ENCODE data around the gene KRTAP10-3. TPM values are rescaled to one million over a fixed set of nuclear protein-coding genes. Genes with fewer than 3 reads are reported as not detected.

The KRTAP10-3 gene
- polyA plus RNA-seq, 1 of the 3 experiments (the other 2 are of a cell fraction) = not detected

DNA sequence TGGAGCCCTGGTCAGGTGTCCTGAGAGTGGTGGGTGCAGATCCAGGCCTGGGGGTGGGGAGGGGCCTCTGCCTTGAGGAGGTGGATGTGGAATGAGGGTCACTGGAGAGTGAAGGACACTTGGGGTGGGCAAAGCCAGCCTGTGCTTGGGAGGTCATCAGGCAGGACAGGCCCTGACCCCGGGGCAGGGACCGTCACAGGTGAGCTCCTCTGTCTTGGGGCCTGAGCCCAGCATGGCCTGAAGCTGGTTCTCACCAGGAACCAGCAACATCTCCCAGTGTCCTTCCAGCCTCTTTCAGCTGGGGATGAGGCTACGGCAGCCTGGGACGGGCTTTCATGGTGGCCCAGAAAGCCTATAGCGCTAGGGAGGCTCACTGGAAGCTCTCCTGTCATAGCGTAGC lies 6.5 kb downstream of the KRTAP10-3 start:
- no peaks in the 10 kb centered on the region for H3F3A ChIP-seq (replicated peaks; ENCODE audit: insufficient read depth)
- WGBS (ENCODE audit: low lambda C conversion rate) = 80% methylated on average over 1 of the region's 6 CpGs
- POLR2A ChIA-PET = no interaction called here
- no peak for TF ChIP-seq FOXM1 (IDR thresholded peaks at IDR 0.05; ENCODE audit: low read depth)
- TF ChIP-seq EP300 (IDR thresholded peaks at IDR 0.05; ENCODE audit: borderline replicate concordance in 1 of 2, low read depth in 1 of 2, low read length in 1 of 2) = no peak
- TF ChIP-seq MXI1 (IDR thresholded peaks at IDR 0.05; ENCODE audit: low read depth, low read length) = no peak
- TF ChIP-seq RAD21 (IDR thresholded peaks at IDR 0.05; ENCODE audit: low read length) = no peak
- TF ChIP-seq NRF1 (IDR thresholded peaks at IDR 0.05; ENCODE audit: low read depth, low read length) = no peak
- TF ChIP-seq NFIC (IDR thresholded peaks at IDR 0.05; ENCODE audit: borderline replicate concordance) = no peak
- TF ChIP-seq, protein P1, sequence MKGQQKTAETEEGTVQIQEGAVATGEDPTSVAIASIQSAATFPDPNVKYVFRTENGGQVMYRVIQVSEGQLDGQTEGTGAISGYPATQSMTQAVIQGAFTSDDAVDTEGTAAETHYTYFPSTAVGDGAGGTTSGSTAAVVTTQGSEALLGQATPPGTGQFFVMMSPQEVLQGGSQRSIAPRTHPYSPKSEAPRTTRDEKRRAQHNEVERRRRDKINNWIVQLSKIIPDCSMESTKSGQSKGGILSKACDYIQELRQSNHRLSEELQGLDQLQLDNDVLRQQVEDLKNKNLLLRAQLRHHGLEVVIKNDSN (IDR thresholded peaks at IDR 0.05; ENCODE audit: borderline replicate concordance, low read depth) = no peak
- no peak for TF ChIP-seq FOXJ3 (CRISPR knock-in tag; IDR thresholded peaks at IDR 0.05)
- no peak for TF ChIP-seq YY1 (IDR thresholded peaks at IDR 0.05; ENCODE audit: low read depth)
- TF ChIP-seq EZH2phosphoT487 (IDR thresholded peaks at IDR 0.05; ENCODE audit: borderline replicate concordance, low read depth) = no peak
- TF ChIP-seq, protein P2, sequence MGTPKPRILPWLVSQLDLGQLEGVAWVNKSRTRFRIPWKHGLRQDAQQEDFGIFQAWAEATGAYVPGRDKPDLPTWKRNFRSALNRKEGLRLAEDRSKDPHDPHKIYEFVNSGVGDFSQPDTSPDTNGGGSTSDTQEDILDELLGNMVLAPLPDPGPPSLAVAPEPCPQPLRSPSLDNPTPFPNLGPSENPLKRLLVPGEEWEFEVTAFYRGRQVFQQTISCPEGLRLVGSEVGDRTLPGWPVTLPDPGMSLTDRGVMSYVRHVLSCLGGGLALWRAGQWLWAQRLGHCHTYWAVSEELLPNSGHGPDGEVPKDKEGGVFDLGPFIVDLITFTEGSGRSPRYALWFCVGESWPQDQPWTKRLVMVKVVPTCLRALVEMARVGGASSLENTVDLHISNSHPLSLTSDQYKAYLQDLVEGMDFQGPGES (IDR thresholded peaks at IDR 0.05; ENCODE audit: low read depth, low read length) = no peak
- no peak for TF ChIP-seq JUND (IDR thresholded peaks at IDR 0.05)
- no peak for TF ChIP-seq SIN3A (IDR thresholded peaks at IDR 0.05; ENCODE audit: borderline replicate concordance, low read depth, low read length)
- TF ChIP-seq GABPA (IDR thresholded peaks at IDR 0.05; ENCODE audit: low read depth) = no peak
- no peak for TF ChIP-seq TAF1 (IDR thresholded peaks at IDR 0.05; ENCODE audit: borderline replicate concordance, low read depth, low read length)
- TF ChIP-seq, protein P3, sequence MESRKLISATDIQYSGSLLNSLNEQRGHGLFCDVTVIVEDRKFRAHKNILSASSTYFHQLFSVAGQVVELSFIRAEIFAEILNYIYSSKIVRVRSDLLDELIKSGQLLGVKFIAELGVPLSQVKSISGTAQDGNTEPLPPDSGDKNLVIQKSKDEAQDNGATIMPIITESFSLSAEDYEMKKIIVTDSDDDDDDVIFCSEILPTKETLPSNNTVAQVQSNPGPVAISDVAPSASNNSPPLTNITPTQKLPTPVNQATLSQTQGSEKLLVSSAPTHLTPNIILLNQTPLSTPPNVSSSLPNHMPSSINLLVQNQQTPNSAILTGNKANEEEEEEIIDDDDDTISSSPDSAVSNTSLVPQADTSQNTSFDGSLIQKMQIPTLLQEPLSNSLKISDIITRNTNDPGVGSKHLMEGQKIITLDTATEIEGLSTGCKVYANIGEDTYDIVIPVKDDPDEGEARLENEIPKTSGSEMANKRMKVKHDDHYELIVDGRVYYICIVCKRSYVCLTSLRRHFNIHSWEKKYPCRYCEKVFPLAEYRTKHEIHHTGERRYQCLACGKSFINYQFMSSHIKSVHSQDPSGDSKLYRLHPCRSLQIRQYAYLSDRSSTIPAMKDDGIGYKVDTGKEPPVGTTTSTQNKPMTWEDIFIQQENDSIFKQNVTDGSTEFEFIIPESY (IDR thresholded peaks at IDR 0.05; ENCODE audit: borderline replicate concordance, low read depth) = no peak
- TF ChIP-seq RXRA (IDR thresholded peaks at IDR 0.05; ENCODE audit: borderline replicate concordance, low read depth) = no peak
- TF ChIP-seq, protein P4, sequence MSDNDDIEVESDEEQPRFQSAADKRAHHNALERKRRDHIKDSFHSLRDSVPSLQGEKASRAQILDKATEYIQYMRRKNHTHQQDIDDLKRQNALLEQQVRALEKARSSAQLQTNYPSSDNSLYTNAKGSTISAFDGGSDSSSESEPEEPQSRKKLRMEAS (IDR thresholded peaks at IDR 0.05; ENCODE audit: low read depth) = no peak
- no peak for TF ChIP-seq RCOR1 (IDR thresholded peaks at IDR 0.05; ENCODE audit: low read length)
- no peak for DNase-seq
- H3K79me2 ChIP-seq (ENCODE audit: insufficient read depth) = no peaks in the 10 kb centered on the region
- CTCF ChIA-PET = no interaction called here
- H3K9me3 ChIP-seq = no peaks in the 10 kb centered on the region
- H3K27me3 ChIP-seq (ENCODE audit: insufficient read depth) = peaks cover 56% of the 10 kb centered on the region
- no peak overlapping the region for H3K4me3 ChIP-seq (ENCODE audit: low read depth in 2 of 2, low read length in 1 of 2)
- no peaks in the 10 kb centered on the region for H3K9me2 ChIP-seq
- H4K20me1 ChIP-seq (ENCODE audit: insufficient read depth) = no peaks in the 10 kb centered on the region
- H2AFZ ChIP-seq (ENCODE audit: low read depth) = no peak overlapping the region
- no peak overlapping the region for H3K9ac ChIP-seq
- H3K4me1 ChIP-seq (ENCODE audit: control insufficient read depth in 1 of 2, insufficient read depth in 2 of 2, low read depth in 1 of 2, low read length in 1 of 2) = no peaks in the 10 kb centered on the region
- no peak overlapping the region for H3K27ac ChIP-seq (ENCODE audit: low read depth in 2 of 2, low read length in 1 of 2)
- no peaks in the 10 kb centered on the region for H3K36me3 ChIP-seq (replicated peaks in 1 of 2; ENCODE audit: control insufficient read depth in 1 of 2, insufficient read depth in 2 of 2, low read length in 1 of 2)
- no peak overlapping the region for H3K4me2 ChIP-seq

All from SK-N-SH (cell line).